Fibroblast of lung (primary cell): ENCODE measurements around the gene PPP6R3. TPM values are rescaled to one million over a fixed set of nuclear protein-coding genes. Genes with fewer than 3 reads are reported as not detected.

Experiments
- DNase-seq, 2 donors: peaks; one replicate each; pipeline versions ENCODE4 v3.0.0 to v3.0.0-alpha.2; 2010; ENCODE audit warnings: low read depth in 2 of 2
- H2AFZ ChIP-seq: 2 replicates; pipeline ENCODE4 v1.5.1; 2012; ENCODE audit warnings: low read length, control low read depth, inconsistent platforms
- H3K27ac ChIP-seq: 2 replicates; pipeline ENCODE4 v1.5.1; 2011; ENCODE audit warnings: low read length, control low read depth; ENCODE audit not compliant: insufficient read depth
- H3K27me3 ChIP-seq: 2 replicates; pipeline ENCODE4 v1.5.1; 2011; ENCODE audit warnings: mild to moderate bottlenecking, low read length; ENCODE audit not compliant: control insufficient read depth, insufficient read depth
- H3K36me3 ChIP-seq: 2 replicates; pipeline ENCODE4 v1.5.1; 2011; ENCODE audit warnings: low read length; ENCODE audit not compliant: control insufficient read depth, insufficient read depth
- H3K4me1 ChIP-seq: 2 replicates; pipeline ENCODE4 v1.5.1; 2011; ENCODE audit warnings: low read length; ENCODE audit not compliant: control insufficient read depth, insufficient read depth; ENCODE audit errors: extremely low read depth
- H3K4me2 ChIP-seq: 2 replicates; pipeline ENCODE4 v1.5.1; 2011; ENCODE audit warnings: low read length, control low read depth; ENCODE audit not compliant: insufficient read depth; ENCODE audit errors: extremely low read depth
- H3K4me3 ChIP-seq, 4 experiments: fragments of 200-600 bp in 1 of 4; sonication (generic) in 1 of 4; replicated peaks in 1 of 4; 2 replicates each; pipeline ENCODE4 v1.5.1; 2011 to 2016; ENCODE audit warnings: low read length in 4 of 4, low read depth in 3 of 4, mild to moderate bottlenecking in 3 of 4, control low read depth in 2 of 4, inconsistent platforms in 1 of 4, mixed read lengths in 1 of 4; ENCODE audit not compliant: insufficient read depth in 1 of 4; ENCODE audit errors: control extremely low read depth in 1 of 4
- H3K79me2 ChIP-seq: 2 replicates; pipeline ENCODE4 v1.5.1; 2012; ENCODE audit warnings: mild to moderate bottlenecking, low read length, inconsistent platforms; ENCODE audit not compliant: control insufficient read depth, insufficient read depth
- H3K9ac ChIP-seq: 2 replicates; pipeline ENCODE4 v1.5.1; 2011; ENCODE audit warnings: mild to moderate bottlenecking, low read length, control low read depth; ENCODE audit not compliant: insufficient read depth
- H3K9me3 ChIP-seq: 2 replicates; pipeline ENCODE4 v1.5.1; 2012; ENCODE audit warnings: low read depth, low read length; ENCODE audit not compliant: control insufficient read depth, insufficient read depth
- H4K20me1 ChIP-seq: 2 replicates; pipeline ENCODE4 v1.5.1; 2011; ENCODE audit warnings: low read length; ENCODE audit not compliant: control insufficient read depth, insufficient read depth; ENCODE audit errors: extremely low read depth
- EZH2 ChIP-seq: IDR thresholded peaks from 2 replicates; pipeline ENCODE4 v1.5.1; 2012; ENCODE audit warnings: low read length, control low read depth, mild to moderate bottlenecking; ENCODE audit errors: missing control alignments
- polyA plus RNA-seq, 2 donors: library from polyadenylated mRNA; depleted of rRNA in 1 of 2; stranded (reverse) in 1 of 2; unstranded in 1 of 2; fragments of >200 nt; gene quantifications; 2 replicates each; pipeline ENCODE4 v1.2.1, GENCODE V29; 2011 to 2012; ENCODE audit warnings: missing spikeins in 1 of 2
- total RNA-seq: library from RNA; depleted of rRNA; stranded (reverse); fragments of >200 nt; gene quantifications from 2 replicates; pipeline ENCODE4 v1.2.1, GENCODE V29; 2014
- TF ChIP-seq, protein P1 (sequence below), 2 donors: IDR thresholded peaks in 1 of 2; conservative IDR thresholded peaks in 1 of 2; 1 replicate in 1 of 2; 2 replicates in 1 of 2; pipeline ENCODE4 v1.5.1; 2011 to 2012; ENCODE audit warnings: low read length in 2 of 2, control low read depth in 1 of 2, inconsistent platforms in 1 of 2, low read depth in 1 of 2, mild to moderate bottlenecking in 1 of 2

The PPP6R3 gene
- total and polyA plus RNA-seq, 2 donors (not counting 1 experiment from before 2014, with no cell fraction given), result 44.2 to 120 TPM

- Histone ChIP-seq H3K79me2 (peaks cover 11% of the 10 kb centered on the region), H3K4me2 (no peak overlapping the region), H3K4me3 (no peak overlapping the region), H3K27me3 (no peaks in the 10 kb centered on the region), H3K9ac (no peak overlapping the region), H3K9me3 (no peaks in the 10 kb centered on the region), H3K4me1 (no peaks in the 10 kb centered on the region), H3K36me3 (peaks cover 3% of the 10 kb centered on the region), H2AFZ (no peak overlapping the region), H4K20me1 (no peaks in the 10 kb centered on the region), H3K27ac (no peak overlapping the region)
- DNase-seq, result no peak
- no peak for TF ChIP-seq EZH2
- TF ChIP-seq, protein P1, sequence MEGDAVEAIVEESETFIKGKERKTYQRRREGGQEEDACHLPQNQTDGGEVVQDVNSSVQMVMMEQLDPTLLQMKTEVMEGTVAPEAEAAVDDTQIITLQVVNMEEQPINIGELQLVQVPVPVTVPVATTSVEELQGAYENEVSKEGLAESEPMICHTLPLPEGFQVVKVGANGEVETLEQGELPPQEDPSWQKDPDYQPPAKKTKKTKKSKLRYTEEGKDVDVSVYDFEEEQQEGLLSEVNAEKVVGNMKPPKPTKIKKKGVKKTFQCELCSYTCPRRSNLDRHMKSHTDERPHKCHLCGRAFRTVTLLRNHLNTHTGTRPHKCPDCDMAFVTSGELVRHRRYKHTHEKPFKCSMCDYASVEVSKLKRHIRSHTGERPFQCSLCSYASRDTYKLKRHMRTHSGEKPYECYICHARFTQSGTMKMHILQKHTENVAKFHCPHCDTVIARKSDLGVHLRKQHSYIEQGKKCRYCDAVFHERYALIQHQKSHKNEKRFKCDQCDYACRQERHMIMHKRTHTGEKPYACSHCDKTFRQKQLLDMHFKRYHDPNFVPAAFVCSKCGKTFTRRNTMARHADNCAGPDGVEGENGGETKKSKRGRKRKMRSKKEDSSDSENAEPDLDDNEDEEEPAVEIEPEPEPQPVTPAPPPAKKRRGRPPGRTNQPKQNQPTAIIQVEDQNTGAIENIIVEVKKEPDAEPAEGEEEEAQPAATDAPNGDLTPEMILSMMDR (conservative IDR thresholded peaks at IDR 0.05 in 1 of 2, IDR thresholded peaks at IDR 0.05 in 1 of 2; ENCODE audit: low read depth in 1 of 2, low read length in 2 of 2), result no peak
Measured at GRCh38 chr11:68524213-68524612, 63.7 kb downstream of the PPP6R3 start.

DNA sequence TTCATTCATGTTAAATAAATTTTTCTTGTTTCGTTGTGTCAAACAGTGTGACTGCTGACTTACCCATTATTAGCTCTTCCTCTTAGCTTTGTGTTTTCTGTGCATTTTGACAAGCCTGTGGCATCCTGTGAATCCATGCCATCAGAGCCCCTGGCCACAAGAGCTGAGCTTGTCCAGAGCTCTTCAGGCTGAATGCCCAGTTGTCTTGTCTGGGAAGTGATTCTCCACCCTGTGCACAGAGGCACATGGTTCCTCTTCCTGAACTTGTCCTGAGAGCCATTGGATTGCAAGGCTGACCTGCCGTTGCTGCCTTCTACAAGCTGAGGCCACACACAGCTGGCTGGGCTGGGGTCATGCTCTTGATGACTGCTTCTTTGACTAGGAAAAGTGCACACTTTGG is 64.1 kb downstream of the PPP6R3 start:
- Histone ChIP-seq H4K20me1 (no peaks in the 10 kb centered on the region), H3K27ac (no peak overlapping the region), H3K36me3 (peaks cover 3% of the 10 kb centered on the region), H3K9ac (no peak overlapping the region), H3K9me3 (no peaks in the 10 kb centered on the region), H2AFZ (no peak overlapping the region), H3K79me2 (peaks cover 12% of the 10 kb centered on the region), H3K4me2 (no peak overlapping the region), H3K4me1 (no peaks in the 10 kb centered on the region), H3K4me3 (no peak overlapping the region), H3K27me3 (no peaks in the 10 kb centered on the region)
- DNase-seq, result no peak
- TF ChIP-seq, protein P1 (conservative IDR thresholded peaks at IDR 0.05 in 1 of 2, IDR thresholded peaks at IDR 0.05 in 1 of 2; ENCODE audit: low read depth in 1 of 2, low read length in 2 of 2), result no peak
- no peak for TF ChIP-seq EZH2

GRCh38 chr11:68525336-68525735 is 64.8 kb downstream of the PPP6R3 start:
- Histone ChIP-seq H3K9me3 (no peaks in the 10 kb centered on the region), H3K27me3 (no peaks in the 10 kb centered on the region), H2AFZ (no peak overlapping the region), H3K4me3 (no peak overlapping the region), H3K4me1 (no peaks in the 10 kb centered on the region), H3K36me3 (peaks cover 3% of the 10 kb centered on the region), H3K27ac (no peak overlapping the region), H3K4me2 (no peak overlapping the region), H3K79me2 (peaks cover 18% of the 10 kb centered on the region), H3K9ac (no peak overlapping the region), H4K20me1 (no peaks in the 10 kb centered on the region)
- DNase-seq, result no peak
- TF ChIP-seq, protein P1 (conservative IDR thresholded peaks at IDR 0.05 in 1 of 2, IDR thresholded peaks at IDR 0.05 in 1 of 2; ENCODE audit: low read depth in 1 of 2, low read length in 2 of 2), result no peak
- no peak for TF ChIP-seq EZH2
